ENCODE measurements around the gene TP53BP2.

- TF ChIP-seq, protein P1, sequence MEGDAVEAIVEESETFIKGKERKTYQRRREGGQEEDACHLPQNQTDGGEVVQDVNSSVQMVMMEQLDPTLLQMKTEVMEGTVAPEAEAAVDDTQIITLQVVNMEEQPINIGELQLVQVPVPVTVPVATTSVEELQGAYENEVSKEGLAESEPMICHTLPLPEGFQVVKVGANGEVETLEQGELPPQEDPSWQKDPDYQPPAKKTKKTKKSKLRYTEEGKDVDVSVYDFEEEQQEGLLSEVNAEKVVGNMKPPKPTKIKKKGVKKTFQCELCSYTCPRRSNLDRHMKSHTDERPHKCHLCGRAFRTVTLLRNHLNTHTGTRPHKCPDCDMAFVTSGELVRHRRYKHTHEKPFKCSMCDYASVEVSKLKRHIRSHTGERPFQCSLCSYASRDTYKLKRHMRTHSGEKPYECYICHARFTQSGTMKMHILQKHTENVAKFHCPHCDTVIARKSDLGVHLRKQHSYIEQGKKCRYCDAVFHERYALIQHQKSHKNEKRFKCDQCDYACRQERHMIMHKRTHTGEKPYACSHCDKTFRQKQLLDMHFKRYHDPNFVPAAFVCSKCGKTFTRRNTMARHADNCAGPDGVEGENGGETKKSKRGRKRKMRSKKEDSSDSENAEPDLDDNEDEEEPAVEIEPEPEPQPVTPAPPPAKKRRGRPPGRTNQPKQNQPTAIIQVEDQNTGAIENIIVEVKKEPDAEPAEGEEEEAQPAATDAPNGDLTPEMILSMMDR (IDR thresholded peaks at IDR 0.05), result no peak
- no peak for TF ChIP-seq POLR2A (IDR thresholded peaks at IDR 0.05)
Measured at GRCh38 chr1:223771469-223771813, 74.3 kb downstream of the TP53BP2 start.
